ENCODE results near the gene SURF1. TPM values are rescaled to one million over a fixed set of nuclear protein-coding genes. Genes with fewer than 3 reads are reported as not detected.
"Not testable (repeated sequence)": the region's sequence is repeated elsewhere in the genome, so short reads cannot be mapped to it uniquely, and the experiment has no call there.

Gene SURF1
- total RNA-seq, 1 experiment from 2014 or later, result 57.8 TPM

DNA sequence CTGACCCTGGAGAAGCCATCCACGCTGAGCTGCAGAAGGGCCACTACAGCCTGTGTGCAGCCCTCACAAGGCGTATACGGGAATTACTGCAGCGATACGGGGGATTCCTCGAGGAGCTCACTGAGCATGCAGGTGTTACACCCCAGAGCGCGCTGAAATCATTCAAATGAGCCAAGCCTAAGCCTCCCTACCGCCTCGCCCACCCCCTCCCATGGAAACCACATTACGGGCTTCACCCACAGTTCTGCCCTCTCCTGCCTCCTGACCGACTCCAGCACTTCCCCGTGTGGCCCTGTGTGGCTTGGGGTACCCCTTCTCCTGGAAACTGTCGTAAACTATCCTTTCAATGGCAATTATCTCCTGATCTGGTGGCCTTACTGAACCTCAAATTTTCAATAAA lies 33.6 kb downstream of the SURF1 start:
- DNase-seq (ENCODE audit: low read depth), result no peak

DNA sequence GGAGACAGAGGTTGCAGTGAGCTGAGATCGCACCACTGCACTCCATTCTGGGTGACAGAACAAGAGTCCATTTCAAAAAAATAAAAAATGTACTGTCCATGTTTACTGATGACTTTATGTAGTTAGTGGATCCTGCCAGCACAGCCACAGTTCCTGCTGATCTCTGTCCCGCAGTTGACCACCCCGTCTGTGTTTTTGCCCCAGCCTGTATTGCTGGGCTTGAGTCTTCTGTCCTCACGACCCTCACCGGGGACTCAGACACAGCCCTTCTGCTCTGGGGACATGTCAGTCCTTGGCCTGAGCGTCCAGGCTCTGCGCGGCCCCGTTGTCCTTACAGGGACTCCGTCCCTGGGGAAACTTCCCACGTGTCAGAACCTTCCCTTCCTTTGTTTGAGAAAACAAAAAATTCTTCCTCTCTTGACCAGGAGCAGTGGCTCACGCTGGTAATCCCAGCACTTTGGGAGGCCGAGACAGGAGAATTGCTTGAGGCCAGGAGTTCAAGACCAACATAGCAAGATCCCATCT lies 34.8 kb downstream of the SURF1 start:
- no peak for DNase-seq (ENCODE audit: low read depth)

GRCh38 chr9:133320421-133320881 lies 35.8 kb downstream of the SURF1 start:
- DNase-seq (ENCODE audit: low read depth), result no peak

DNA sequence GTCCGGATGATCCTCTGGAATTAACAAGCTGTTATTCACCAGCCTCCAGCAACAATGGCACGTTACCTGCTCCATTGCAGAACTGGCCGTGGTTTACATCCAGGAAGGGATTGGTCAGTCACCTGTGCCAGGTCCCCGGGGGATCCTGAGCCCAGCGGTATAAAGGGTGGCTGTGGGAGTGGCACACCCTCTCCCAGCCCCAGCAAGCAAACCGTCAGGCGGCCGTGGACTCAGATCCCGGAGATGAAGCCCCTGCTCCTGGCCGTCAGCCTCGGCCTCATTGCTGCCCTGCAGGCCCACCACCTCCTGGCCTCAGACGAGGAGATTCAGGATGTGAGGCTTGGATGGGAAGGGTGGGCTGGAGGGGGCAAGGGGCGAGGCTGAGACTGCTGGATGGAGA lies 38.7 kb downstream of the SURF1 start:
- DNase-seq (ENCODE audit: low read depth), result not testable (repeated sequence)

DNA sequence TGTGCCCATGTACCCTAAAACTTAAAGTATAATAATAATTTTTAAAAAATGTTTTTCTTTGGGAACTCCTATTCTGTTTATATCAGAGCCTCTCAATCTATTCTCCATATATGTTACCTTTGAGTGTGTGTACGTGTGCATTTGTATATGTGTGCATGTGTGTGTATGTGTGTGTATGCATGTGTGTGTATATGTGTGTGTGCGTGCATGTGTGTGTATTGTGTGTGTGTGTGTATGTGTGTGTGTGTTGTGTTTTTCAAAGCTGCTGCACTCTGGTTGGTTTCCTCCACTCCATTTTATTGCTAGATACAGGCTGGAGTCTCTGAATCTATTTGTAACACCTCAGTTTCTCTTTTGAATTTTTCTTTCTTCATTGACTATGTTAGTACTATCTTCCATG lies 40.3 kb downstream of the SURF1 start:
- DNase-seq (ENCODE audit: low read depth), result no peak

DNA sequence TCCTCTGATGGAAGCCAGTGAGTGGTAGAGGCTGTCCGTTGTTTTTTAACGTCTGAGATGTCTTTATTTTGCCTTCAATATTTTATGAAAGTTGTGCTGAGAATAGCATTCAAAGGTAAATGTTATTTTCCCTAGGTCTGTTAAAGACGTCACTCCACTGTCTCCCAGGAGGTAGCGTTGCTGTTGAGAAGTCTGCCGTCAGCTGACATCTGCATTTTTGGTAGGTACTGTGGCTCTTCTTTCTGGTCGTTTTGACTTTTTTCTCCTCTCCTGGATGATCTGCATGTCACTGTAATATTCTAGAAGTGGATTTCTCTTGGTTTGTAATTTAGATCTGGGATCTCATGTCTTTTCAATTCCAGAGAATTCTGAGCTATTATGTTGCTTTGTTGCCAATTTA lies 46.7 kb downstream of the SURF1 start:
- DNase-seq (ENCODE audit: low read depth), result no peak

- DNase-seq (ENCODE audit: low read depth), result no peak
Observed at GRCh38 chr9:133307301-133307700, 49.0 kb downstream of the SURF1 start.

DNA sequence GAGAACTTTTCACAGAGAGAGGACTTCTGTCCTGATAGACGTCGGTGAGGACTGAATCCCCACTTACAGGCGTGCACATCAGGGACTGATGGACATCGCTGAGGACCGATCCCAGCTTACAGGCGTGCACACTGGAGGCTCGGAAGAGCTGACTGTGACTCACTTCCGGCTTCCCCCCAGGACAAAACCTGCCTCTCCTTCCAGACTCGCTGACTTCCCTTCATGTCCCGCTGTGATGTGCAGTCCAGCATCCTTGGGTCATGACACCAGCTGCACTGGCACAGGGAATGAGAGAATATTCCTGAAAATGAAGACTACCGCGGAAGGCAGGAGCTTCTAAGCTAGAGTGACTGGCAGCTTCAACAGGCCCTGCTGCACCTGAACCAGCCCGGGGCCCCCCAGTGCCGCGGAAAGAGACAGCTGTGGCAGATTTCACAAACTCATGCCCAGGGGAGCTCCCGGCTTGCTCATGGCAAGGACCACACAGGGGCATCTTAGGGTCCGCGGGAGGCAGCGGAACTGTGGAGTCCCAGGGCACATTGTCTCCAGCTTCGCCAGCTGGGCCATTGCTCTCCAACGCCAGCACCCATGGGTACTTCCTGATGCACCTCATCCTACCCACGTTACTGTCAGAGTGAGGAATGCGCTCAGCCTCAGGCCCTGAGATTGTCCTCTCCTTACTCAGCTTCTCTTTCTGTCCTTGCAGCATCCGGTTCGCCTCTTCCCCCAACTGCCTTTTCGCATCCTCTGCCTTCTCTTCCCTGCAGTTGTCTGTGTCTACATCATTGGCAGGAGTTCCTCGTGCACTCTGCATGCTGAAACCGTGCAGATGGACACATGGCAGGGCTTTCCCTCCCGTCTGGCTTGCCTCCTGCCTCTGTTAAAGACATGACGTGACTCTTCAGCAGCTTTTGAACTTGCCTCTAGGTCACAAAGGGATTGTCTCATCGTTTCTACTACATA lies 49.8 kb downstream of the SURF1 start:
- peak; percentile 76 for DNase-seq (ENCODE audit: low read depth)

GRCh38 chr9:133305731-133306130 lies 50.6 kb downstream of the SURF1 start:
- no peak for DNase-seq (ENCODE audit: low read depth)

- DNase-seq (ENCODE audit: low read depth), result no peak
Observed at GRCh38 chr9:133304477-133305377, 51.6 kb downstream of the SURF1 start.

GRCh38 chr9:133304158-133304470 lies 52.2 kb downstream of the SURF1 start:
- no peak for DNase-seq (ENCODE audit: low read depth)

DNA sequence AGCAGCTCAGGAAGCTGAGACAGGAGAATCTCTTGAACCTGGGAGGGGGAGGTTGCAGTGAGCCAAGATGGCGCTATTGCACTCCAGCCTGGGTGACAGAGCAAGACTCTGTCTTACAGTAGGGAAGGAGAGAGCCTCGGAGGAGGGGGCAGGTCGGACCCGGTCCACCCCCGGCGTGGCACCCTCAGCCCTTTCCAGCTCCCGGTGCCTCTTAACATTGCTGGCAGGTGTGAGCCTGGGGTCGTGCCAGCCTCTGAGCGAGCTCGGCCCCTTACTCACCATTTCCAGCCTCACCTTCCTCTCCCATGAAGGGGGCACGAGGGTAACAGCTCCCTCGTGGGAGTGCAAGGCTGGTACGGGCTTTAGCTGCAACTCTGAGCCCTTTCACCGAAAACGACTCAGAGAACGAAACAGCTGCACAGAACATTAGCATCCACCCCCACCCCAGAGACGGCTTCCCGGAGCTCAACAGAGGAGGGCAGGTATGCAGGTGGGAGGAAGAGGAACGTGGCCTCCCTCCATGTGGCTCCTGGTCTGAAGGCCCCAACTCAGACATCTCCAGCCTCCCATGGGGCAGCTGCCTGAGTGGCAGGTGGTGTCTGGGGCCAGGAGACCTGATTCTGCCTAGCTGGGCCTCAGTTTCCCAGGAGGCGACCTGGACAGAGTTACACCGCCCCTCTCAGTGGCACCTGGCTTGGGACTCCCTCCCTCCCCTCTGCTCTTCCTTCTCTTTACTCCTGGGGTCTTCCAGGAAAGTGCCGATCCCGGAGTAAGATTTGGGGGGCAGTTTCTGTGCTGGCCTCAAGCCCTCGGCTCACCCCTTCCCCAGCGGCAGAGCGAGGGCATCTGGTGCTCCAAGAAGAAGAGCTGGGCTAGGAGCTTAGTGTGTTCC lies 52.8 kb downstream of the SURF1 start:
- no peak for DNase-seq (ENCODE audit: low read depth)

Other genes starting within 250 kb of the SURF1 start
- 21.5 and 21.8 TPM in 2 replicates for gene RALGDS, start 235.2 kb downstream of the SURF1 start, total RNA-seq (2014; rRNA removed; shearing (Covaris generic))
- gene GBGT1, start 192.6 kb downstream of the SURF1 start, total RNA-seq (2014; rRNA removed; shearing (Covaris generic)), result 6.4 and 13.9 TPM in 2 replicates
- not detected in 2 replicates for gene OBP2B, start 147.2 kb downstream of the SURF1 start, total RNA-seq (2014; rRNA removed; shearing (Covaris generic))
- not detected in 2 replicates for gene ABO, start 81.3 kb downstream of the SURF1 start, total RNA-seq (2014; rRNA removed; shearing (Covaris generic))
- 33.6 and 52.9 TPM in 2 replicates for gene SURF6, start 20.3 kb downstream of the SURF1 start, total RNA-seq (2014; rRNA removed; shearing (Covaris generic))
- gene MED22, start 8.4 kb downstream of the SURF1 start, total RNA-seq (2014; rRNA removed; shearing (Covaris generic)), result 22.0 and 28.2 TPM in 2 replicates
- 4,321 and 4,992 TPM in 2 replicates for gene RPL7A, start 8.3 kb downstream of the SURF1 start, total RNA-seq (2014; rRNA removed; shearing (Covaris generic))
- gene SURF2, start 63 bp upstream of the SURF1 start, total RNA-seq (2014; rRNA removed; shearing (Covaris generic)), result 56.2 and 82.3 TPM in 2 replicates
- gene SURF4, start 19.6 kb upstream of the SURF1 start, total RNA-seq (2014; rRNA removed; shearing (Covaris generic)), result 477 and 493 TPM in 2 replicates
- gene STKLD1, start 19.9 kb upstream of the SURF1 start, total RNA-seq (2014; rRNA removed; shearing (Covaris generic)), result 0.17 and 1.6 TPM in 2 replicates
- 30.4 and 32.8 TPM in 2 replicates for gene REXO4, start 61.5 kb upstream of the SURF1 start, total RNA-seq (2014; rRNA removed; shearing (Covaris generic))
- 0.27 and 1.3 TPM in 2 replicates for gene ADAMTS13, start 65.9 kb upstream of the SURF1 start, total RNA-seq (2014; rRNA removed; shearing (Covaris generic))
- 2.6 and 3.8 TPM in 2 replicates for gene CACFD1, start 103.5 kb upstream of the SURF1 start, total RNA-seq (2014; rRNA removed; shearing (Covaris generic))
- 29.2 and 30.9 TPM in 2 replicates for gene SLC2A6, start 122.6 kb upstream of the SURF1 start, total RNA-seq (2014; rRNA removed; shearing (Covaris generic))
- gene MYMK, start 168.5 kb upstream of the SURF1 start, total RNA-seq (2014; rRNA removed; shearing (Covaris generic)), result not detected in 2 replicates
- gene ADAMTSL2, start 178.2 kb upstream of the SURF1 start, total RNA-seq (2014; rRNA removed; shearing (Covaris generic)), result 0.03 TPM in 1 of 2 replicates, not detected in the other

All from Daoy (cell line).